ENCODE data around the gene SYNDIG1L.

GRCh38 chr14:74389980-74390379 lies 36.0 kb downstream of the SYNDIG1L start:
- TF ChIP-seq CTCF (IDR thresholded peaks at IDR 0.05) (no peak), IRF1 (CRISPR knock-in tag; IDR thresholded peaks at IDR 0.05) (no peak), HMGXB4 (CRISPR knock-in tag; IDR thresholded peaks at IDR 0.05) (no peak), TP53 (CRISPR knock-in tag; IDR thresholded peaks at IDR 0.05) (no peak), USF1 (CRISPR knock-in tag; IDR thresholded peaks at IDR 0.05) (no peak), ZBTB43 (CRISPR knock-in tag; IDR thresholded peaks at IDR 0.05) (no peak), CDX4 (CRISPR knock-in tag; IDR thresholded peaks at IDR 0.05; ENCODE audit: borderline replicate concordance) (no peak), ZNF263 (CRISPR knock-in tag; IDR thresholded peaks at IDR 0.05; ENCODE audit: low read depth) (no peak), E2F1 (CRISPR knock-in tag; IDR thresholded peaks at IDR 0.05) (no peak), ZNF121 (CRISPR knock-in tag; IDR thresholded peaks at IDR 0.05) (no peak), ZNF396 (CRISPR knock-in tag; IDR thresholded peaks at IDR 0.05; ENCODE audit: borderline replicate concordance) (no peak), RELA (CRISPR knock-in tag; IDR thresholded peaks at IDR 0.05; ENCODE audit: borderline replicate concordance) (no peak)
